NCI-H2227 (cell line): Measurements from ENCODE around the gene TMEM132D.

Experiments
- DNase-seq: peaks from one replicate; lab custom pipeline; 2025; ENCODE audit not compliant: unreplicated experiment; lab: John Stamatoyannopoulos, UW

The TMEM132D gene

DNA sequence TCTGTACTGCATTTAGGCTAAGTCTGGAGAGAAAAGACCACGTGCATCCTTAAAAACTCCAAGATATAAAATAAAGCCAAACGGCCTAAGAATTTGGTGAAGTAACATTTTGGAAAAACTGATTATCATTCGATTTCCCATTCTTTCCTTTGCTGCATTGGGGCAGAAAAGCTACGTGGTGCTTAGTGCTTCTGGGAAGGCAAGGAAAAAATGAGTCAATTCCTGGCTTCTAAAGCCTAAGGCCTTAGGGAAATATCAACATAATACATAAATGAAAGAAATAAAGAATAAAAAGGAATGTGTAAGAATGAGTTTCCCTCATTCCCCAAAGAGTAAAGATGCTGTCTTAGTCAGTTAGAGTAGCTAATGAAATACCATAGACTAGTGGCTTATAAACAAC lies 530.1 kb downstream of the TMEM132D start:
- no peak for DNase-seq

GRCh38 chr12:129372876-129373275 lies 530.9 kb downstream of the TMEM132D start:
- no peak for DNase-seq

DNA sequence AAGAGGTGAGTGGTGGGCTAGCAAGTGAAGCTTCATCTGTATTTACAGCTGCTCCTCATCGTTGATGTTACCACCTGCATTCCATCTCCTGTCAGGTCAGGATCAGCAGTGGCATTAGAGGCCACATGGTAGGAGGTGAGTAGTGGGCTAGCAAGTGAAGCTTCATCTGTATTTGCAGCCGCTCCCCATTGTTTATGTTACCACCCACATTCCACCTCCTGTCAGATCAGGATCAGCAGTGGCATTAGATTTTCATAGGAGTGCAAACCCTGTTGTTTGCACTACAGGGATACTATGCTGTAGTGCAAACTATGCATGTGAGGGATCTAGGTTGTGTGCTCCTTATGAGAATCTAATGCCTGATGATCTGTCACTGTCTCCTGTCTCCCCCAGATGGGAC lies 531.5 kb downstream of the TMEM132D start:
- no peak for DNase-seq

DNA sequence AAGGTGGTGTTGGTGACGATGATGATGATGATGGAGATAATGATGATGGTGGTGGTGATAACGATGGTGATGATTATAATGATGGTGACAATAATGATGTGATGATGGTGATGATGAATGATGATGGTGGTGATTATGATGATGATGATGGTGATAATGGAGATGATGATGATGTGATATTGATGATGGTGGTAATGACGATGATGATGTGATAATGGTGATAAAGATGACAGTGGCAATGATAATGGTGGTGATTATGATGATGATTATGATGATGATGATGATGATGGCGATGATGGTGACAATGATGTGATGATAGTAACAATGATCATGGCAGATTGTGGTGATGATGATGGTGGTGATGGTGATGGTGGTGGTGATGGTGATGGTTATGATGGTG lies 532.6 kb downstream of the TMEM132D start:
- DNase-seq, result no peak

- DNase-seq, result no peak
Observed at GRCh38 chr12:129366656-129367055, 537.2 kb downstream of the TMEM132D start.

GRCh38 chr12:129363041-129363440 lies 540.8 kb downstream of the TMEM132D start:
- no peak for DNase-seq

DNA sequence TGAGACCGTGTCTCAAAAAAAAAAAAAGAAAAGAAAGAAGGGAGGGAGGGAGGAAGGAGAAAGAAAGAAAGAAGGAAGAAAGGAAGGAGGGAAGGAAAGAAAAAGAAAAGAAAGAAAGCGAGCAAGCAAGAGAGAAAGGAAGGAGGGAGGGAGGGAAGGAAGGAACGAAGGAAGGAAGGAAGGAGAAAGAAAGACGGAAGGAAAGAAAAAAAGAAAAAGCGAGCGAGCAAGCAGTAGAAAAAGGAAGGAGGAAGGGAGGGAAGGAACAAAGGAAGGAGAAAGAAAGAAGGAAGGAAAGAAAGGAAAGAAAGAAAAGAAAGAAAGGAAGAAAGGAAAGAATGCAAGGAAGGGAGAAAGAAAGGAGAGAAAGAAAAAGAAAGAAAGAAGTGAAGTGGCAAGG lies 546.6 kb downstream of the TMEM132D start:
- no peak for DNase-seq

DNA sequence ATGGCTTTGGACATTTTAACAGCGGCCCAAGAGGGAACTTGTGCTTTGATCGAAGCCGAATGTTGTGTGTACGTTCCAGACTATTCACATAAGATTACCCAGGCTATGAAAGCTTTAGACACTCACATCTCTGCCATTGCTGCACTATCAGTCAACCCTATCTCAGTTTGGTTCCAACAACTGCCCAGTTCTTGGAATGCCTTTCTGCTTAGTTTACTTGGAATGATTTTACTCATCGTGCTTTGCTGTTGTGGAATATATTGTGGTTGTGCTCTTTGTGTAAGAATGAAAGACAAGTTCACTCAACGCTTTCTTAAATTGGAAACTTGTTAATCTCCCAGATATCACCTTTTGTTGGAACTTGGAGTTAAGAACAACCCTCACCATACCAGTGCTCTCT lies 552.3 kb downstream of the TMEM132D start:
- no peak for DNase-seq

DNA sequence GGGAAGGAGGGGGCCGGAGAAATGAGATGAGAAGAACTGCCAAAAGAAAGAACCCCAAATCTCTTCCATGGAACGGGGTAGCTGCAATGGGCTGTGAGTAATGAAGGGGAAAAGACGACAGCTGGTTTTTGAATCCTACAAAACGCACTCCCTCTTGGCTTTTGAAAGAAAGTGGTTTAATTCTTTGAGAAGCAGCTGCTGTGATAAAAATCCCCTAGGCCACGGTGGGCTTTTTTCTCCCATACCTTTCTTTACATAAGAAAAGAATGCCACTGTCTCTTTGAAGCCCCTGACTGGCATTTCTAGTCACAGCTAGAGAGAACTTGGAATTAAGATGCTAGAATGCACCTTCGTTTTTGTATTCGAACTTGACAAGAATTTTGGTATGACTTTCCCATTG lies 564.5 kb downstream of the TMEM132D start:
- DNase-seq, result no peak

GRCh38 chr12:129337413-129337812 lies 566.4 kb downstream of the TMEM132D start:
- no peak for DNase-seq

GRCh38 chr12:129335773-129336172 lies 568.1 kb downstream of the TMEM132D start:
- DNase-seq, result no peak

DNA sequence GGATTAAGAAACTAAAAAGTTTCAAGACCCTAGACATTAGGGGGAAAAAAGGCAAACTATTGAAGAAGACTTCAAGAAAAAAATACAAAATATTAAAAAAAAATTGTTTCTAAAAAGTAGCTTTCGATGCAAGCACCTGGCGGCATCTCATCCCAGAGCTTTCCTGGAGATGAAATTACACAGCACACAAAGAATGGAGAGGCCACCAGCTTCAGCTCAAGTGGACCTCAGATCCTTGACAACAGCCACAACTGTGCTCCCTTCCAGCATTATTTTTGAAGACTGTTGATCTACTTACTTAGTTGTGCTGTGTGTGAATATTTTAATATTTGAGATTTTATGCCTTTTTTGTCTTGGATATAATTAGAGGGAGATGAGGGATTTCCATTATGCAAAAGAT lies 571.5 kb downstream of the TMEM132D start:
- no peak for DNase-seq

DNA sequence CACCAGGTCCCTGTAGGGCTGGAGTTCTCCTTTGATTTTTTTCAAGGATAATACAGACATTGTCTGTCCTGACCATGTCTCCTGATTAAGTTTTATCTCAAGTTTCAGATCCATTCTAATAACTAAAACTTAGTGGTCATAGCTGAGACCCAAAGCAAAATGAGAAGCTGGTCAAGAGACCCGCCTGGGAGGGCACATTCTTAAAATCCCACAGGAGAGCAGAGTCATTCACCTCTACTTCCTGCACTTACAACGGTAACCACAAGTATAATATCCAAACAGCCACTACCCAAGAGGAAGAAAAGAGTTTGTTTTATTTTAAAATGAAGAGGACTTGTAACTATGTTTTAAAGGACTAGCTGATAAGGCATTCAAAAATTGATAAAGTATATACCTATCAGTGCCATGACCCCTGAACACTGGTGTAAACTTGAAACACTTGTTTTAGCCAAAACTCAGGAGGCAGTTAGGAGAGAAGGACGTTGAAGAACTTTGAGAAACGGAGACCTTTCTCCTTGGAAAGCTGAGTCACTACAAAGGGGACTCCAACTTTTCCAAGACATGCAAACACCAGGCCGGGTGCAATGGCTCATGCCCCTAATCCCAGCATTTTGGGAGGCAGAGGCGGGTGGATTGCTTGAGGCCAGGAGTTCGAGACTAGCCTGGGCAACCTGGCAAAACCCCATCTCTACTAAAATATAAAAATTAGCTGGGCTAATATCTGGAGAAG lies 572.3 kb downstream of the TMEM132D start:
- DNase-seq, result no peak

DNA sequence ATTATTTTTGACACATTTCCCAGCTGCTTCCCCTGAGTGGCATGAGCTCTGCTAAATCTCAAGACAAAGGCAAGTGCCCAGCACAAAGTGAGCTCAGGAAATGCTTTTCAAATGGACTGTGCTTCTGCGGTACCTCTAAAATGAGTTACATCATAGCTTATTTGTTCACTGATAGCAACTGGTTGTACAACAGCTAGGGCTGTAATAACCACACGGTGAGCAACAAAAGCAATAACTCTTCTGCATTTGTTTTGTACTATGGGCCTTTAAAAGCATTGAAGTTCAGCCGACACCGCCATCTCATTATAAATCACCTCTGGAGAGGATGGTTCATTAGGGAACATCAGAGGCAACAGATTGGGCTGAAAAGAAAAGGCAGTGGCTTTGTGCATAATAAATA lies 575.6 kb downstream of the TMEM132D start:
- DNase-seq, result no peak

GRCh38 chr12:129325566-129325965 lies 578.3 kb downstream of the TMEM132D start:
- DNase-seq, result no peak

DNA sequence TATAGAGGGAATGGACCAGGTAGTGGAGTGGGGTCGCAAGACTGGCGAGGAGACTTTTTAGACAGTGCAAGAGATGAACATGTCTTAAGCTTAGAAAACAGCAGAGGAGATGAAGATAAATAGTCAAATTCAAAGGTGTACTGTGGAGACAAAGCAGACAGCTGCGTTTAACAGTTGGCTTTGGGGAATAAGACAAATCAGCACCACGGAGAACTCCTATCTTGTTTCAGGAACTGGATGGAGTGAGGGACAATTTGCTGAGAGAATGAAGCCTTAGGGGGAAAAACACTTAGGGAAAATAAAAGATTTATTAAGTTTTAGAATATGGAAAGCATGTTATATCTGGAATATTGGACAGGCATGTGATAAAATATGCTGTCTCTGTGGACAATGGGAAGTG lies 591.8 kb downstream of the TMEM132D start:
- no peak for DNase-seq

DNA sequence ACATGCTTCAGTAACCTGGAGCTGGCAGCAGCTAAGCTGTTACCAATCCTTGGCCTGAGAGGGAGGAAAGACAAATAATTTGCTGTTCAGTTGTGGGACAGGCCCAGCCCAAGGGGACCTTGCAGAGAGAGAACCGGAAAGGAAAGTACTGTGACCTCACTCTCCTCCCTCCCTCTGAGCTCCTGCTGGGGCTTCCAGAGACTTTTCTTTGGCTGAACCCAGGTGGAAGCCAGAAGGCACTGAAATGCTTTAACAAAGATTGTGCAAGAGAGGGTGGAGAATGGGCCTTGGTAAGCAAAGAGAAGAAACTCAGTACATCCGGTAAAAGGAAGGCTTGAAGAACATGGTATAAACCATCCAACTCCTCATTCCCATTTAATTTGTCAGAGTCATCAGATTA lies 593.5 kb downstream of the TMEM132D start:
- no peak for DNase-seq

GRCh38 chr12:129305851-129306250 lies 598.0 kb downstream of the TMEM132D start:
- no peak for DNase-seq

DNA sequence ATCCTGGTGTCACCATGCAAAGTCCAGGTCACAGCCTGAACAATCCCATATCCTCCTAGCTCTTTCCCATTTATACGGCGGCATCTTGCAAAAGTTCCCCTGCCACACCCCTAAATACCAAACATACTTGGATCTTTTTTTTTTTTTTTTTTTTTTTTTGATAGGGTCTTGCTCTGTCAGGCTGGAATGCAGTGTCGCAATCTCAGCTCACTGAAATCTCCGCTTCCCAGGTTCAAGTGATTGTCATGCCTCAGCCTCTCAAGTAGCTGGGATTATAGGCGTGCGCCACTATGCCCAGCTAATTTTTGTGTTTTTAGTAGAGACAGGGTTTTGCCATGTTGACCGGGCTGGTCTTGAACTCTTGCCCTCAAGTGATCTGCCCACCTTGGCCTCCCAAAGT lies 599.3 kb downstream of the TMEM132D start:
- DNase-seq, result no peak

DNA sequence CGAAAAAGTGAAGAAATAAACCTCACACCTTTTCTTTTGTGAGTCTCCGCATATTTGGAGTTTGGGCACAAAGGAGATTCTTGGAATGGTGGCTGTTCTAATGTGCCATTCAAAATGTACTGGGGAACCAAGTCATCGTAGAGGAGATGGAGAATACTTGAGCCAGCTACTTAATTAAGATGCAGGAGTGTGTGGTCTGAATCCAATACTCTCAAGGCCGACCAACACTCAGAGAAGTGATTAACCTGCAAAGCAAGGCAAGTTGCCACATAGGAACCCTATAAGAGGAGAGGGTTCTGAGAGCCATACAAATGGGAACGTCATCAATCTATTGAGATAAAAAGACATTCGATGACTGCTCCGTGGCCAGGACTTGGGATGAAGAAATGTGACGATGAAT lies 603.8 kb downstream of the TMEM132D start:
- DNase-seq, result no peak

DNA sequence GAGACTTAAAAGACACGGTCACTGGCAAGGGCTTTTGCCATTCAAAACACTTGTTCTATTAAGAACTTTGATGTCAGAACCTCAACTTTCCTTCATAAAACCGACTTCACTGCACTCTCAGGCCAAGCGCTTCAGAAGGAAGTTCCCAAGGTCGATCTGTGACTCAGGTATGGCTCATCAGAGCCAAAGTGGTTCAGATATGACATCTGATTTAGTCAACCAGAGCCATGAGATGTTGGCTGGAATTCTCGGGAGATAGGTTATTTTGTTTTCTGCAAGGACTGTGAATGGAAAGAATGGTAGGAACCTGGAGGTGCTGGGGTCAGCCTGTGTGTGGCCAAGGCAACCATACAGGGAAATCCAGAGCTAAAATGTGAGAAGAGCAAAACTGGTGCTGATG lies 604.9 kb downstream of the TMEM132D start:
- no peak for DNase-seq

DNA sequence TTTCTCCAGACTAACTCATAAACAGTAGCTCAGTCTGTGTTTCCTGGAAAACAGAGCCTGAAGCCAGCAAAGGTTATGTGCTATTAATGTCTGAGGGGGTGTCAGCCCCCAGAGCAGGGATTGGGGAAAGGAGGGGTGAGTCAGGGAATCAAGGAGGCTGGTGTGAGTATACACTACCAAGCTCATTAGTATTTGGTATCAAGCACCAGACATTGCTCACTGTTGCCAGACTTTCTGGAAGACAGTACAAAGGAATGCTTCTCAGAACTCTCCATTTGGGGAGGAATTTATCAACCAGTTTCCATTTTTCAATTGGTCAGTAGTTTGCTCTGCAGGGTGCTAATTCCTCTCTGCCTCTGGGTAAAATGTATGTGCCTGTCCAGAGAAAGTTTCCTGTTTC lies 607.2 kb downstream of the TMEM132D start:
- no peak for DNase-seq

DNA sequence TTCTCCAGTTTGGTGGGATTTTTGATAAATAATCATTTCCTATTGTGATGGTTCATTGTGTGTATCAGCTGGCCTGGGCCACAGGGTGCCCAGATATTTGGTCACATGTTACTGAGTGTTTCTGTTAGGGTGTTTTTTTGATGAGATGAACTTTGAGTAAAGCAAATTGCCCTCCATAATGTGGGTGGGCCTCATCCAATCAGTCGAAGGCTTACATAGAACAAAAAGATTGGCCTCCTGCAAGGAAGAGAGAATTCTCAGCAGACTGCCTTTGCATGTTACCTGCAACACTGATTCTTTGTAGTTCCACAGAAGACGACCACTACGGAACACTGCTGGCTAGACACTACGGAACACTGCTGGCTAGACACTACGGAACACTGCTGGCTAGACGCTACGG lies 609.0 kb downstream of the TMEM132D start:
- DNase-seq, result no peak
